Measurements from ENCODE around the gene LUC7L2.
"Not testable (repeated sequence)": the region's sequence is repeated elsewhere in the genome, so short reads cannot be mapped to it uniquely, and the experiment has no call there.

Gene LUC7L2

DNA sequence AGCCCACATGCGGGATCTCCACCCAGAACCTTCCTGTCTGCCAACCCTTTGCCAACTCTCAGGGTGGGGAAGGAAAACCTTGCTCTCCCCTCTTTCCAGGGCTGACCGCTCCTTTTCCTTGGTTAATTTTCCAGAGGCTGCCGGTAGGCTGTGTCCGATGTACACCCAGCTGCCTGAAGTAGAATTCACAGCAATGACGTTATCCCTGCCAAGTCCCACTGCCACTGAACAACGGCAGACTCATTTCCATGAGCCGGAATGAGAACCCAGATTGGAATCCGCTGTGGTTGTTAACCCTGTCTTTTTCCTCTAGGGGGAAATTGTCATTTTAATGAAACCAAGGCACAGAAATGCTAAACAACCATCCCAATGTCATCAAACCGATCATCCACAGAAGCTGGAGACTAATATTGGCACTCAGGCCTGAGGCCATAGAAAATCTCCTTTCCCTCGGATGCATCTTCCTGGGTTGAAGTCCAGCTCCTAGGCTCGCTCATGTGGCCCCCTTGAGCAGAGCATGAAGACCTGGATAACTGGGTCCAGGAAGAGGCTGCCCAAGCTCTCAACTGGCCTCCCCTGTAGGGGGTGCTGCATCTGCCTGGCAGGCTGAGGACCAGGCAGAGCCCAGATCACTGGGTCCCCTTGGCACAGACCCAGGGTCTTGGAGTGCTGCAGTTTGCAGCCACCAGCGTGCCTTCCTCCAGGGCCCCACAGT, 93.4 kb downstream of the LUC7L2 start:
- no peak for DNase-seq

DNA sequence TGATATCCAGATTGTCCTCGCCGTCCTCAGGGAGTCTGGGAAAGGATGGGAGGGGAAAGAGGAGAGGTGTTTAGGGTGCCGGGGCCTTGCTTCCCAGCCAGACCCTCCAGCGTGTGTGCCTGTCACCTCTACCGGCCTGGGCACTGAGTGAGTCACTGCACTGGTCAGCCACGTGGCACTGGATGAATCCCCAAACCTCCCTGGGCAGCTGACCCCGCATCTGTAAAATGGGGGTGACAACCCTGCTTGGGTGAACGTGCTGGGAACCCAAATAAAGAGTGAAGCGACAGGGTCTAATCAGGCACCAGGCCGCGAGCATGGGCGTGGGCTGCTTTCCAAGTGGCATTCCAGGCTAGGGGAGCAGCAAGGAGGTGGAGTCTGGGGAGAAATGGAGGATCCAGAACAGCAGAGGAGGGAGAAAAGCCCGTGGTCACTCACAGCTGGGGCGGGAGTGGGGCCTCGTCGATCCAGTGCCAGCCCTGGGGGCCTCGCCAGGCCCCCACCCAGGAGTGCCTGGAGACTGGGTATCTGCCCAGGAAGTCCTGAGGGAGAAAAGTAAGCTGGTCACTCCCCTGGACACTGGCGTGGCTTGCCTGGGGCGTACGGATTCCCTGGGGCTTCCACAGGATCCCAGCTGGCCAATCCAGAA, 94.1 kb downstream of the LUC7L2 start:
- no peak for DNase-seq

DNA sequence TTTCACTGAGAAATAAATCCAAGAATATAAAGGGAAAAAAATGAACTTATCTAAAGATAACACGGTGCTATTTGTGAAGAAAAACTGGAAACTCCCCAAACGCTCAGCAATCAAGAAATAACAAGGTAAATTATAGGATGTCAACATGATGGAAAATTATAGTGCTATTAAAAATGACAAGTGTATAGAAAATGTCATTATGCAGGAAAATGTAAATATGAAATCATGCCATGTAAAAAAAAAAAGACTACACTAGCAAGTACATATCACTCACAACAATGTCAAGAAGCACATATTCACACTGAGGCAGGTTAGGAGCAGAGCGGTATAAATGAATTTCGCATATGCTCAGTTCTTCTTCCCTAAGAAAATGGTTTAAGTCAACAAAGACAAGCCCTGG, 96.1 kb downstream of the LUC7L2 start:
- DNase-seq = no peak

DNA sequence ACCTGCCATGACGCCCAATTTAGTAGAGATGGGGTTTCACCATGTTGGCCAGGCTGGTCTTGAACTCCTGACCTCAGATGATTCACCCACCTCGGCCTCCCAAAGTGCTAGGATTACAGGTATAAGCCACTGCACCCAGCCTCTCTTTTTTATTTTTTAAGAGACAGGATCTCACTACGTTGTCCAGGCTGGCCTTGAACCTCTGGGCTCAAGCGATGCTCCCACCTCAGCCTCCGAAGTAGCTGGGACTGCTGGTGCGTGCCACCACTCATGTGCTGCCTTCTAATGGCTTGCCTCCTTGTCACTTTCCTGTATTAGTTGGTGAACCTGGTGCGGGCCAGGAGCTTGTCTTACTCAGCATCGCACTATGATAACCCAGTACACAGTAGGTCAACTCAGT, 96.8 kb downstream of the LUC7L2 start:
- no peak for DNase-seq

DNA sequence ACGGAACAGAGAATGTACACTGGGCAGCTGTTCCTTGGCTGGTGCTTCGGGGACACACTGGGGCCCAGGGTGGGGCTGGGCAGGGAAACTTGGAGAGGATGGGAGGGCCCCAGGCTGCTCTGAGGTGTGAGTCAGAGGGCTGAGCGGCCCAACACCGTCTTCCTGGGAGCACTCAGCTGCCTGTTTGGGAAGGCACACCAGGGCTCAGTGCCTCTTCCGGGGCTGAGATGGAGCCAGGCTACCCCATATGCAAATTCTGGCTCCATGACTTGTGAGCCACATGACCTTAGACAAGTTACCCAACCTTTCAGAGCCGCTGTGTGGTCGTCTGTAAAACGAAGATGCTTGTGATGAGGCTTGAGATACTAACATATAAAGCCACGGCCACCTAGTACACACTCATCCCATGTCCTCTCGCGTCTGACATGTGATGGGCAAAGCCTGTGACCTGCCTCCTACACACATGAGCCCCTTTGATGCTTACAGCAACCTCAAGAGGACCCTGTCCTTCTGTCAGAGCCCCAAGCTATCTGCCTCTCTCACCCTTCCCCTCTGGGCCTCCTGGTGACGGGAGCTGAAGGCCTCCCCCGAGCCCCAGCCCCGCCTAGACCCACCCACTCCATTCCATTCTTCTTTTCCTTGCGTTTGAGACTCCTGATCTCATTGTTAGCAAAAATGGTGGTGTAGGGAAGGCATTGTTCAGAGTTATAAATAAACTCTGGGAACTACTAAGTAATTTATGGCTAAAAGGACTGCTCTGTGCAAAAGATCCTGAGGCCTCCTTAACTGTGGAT, 97.7 kb downstream of the LUC7L2 start:
- DNase-seq = no peak

DNA sequence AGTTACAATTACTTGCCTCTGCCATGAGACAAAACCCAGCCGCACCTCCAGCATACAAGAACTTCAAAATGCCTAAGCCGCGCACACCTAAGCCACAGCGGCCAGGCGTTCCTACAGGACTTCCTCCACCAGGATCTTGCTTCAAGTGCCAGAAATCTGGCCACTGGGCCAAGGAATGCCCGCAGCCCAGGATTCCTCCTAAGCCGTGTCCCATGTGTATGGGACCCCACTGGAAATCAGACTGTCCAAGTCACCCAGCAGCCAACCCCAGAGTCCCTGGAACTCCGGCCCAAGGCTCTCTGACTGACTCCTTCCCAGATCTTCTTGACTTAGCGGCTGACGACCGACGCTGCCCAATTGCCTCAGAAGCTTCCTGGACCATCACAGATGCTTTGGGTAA, 103.7 kb downstream of the LUC7L2 start:
- not testable (repeated sequence) for DNase-seq

DNA sequence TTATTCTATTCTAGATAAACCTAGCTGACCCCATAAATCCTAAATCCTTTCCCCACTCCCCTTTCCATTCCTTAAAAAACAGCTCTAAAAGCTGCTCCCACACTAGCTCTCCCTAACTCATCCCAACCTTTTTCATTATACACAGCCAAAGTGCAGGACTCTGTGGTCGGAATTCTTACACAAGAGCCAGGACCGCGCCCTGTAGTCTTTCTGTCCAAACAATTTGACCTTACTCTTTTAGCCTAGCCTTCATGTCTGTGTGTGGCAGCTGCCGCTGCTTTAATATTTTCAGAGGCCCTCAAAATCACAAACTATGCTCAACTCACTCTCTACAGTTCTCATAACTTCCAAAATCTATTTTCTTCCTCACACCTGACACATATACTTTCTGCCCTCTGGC, 104.8 kb downstream of the LUC7L2 start:
- DNase-seq = not testable (repeated sequence)

DNA sequence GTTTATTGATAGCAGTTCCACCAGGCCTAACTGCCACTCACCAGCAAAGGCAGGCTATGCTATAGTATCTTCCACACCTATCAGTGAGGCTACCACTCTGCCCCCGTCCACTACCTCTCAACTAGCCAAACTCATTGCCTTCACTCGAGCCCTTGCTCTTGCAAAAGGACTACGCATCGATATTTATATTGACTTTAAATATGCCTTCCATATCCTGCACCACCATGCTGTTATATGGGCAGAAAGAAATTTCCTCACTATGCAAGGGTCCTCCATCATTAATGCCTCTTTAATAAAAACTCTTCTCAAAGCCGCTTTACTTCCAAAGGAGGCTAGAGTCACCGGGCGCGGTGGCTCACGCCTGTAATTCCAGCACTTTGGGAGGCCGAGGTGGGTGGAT, 105.4 kb downstream of the LUC7L2 start:
- DNase-seq = not testable (repeated sequence)

DNA sequence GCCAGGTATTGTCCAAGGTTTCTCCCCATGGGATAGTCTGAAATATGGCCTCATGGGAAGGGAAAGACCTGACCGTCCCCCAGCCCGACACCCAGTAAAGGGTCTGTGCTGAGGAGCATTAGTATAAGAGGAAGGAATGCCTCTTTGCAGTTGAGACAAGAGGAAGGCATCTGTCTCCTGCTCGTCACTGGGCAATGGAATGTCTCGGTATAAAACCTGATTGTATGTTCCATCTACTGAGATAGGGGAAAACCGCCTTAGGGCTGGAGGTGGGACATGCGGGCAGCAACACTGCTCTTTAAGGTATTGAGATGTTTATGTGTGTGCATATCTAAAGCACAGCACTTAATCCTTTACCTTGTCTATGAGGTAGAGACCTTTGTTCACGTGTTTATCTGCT, 108.0 kb downstream of the LUC7L2 start:
- DNase-seq = not testable (repeated sequence)

DNA sequence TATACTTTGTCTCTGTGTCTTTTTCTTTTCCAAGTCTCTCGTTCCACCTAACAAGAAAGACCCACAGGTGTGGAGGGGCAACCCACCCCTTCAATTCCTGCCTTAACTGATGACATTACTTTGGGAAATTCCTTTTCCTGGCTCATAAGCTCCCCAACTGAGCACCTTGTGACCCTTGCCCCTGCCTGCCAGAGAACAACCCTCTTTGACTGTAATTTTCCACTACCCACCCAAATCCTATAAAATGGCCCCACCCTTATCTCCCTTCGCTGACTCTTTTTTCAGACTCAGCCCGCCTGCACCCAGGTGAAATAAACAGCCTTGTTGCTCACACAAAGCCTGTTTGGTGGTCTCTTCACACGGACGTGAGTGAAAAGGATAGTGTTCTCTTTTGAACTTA, 108.6 kb downstream of the LUC7L2 start:
- DNase-seq = not testable (repeated sequence)

DNA sequence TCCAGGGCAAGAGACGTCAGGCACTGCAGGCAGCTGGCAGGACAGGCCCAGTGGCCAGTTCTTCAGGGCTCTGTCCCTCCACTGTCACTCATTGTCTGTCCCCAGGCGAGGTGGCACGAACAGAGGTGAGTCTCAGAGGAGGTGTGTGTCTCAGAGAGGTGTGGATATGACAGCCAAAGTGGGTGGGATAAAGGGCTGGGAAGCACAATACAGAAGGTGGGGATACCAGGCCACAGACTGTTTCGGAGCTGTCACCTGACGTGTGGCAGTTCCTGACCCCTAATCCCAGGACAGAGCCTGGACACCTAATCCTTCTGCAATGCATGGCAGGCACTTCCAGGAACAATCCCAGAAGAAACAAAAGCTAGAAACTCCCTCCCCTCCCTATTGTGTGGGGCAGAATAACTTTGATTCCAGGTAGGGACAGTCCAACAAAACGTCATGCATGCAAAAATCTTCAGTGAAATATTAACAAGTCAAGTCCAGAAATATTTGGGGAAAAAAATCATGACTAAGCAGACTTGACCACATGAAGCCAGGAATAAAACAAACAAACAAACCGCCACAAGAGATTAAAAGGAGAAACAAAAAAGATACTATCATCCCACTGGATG, 112.2 kb downstream of the LUC7L2 start:
- DNase-seq = no peak

All from T-helper 2 cell (primary cell).